Smooth muscle cell of the brain vasculature (primary cell): Measurements from ENCODE around the gene LAIR1.
"Not testable (repeated sequence)": the region's sequence is repeated elsewhere in the genome, so short reads cannot be mapped to it uniquely, and the experiment has no call there.

Experiments used
- DNase-seq: peaks from one replicate; pipeline ENCODE4 v3.0.0-alpha.2; 2012; ENCODE audit warnings: low read depth, low spot score

The LAIR1 gene, protein sequence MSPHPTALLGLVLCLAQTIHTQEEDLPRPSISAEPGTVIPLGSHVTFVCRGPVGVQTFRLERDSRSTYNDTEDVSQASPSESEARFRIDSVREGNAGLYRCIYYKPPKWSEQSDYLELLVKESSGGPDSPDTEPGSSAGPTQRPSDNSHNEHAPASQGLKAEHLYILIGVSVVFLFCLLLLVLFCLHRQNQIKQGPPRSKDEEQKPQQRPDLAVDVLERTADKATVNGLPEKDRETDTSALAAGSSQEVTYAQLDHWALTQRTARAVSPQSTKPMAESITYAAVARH

DNA sequence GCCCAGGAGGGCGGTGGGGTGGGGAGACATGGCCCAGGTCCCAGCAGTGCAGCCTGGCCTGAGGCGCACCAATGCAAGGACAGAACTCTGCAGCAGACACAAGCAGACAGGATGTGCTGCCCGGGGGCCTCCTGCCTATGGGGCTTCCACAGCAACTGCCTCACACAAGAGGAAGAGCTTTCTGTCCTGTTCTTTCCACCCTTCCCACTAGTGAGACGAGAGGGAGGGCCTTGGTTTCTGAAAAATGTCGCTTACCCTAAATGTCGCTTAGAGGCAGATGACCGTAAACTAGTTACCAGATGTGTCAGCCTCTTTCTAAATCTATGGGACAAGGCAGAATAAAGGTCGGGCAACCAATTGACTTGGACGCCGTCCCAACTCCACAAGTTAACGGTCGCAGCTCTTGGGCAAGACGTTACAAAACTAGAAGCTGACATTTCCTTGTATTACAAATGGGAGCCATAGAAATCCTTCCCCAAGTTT, at the start of gene LAIR1:
Gene LAIR1, minus strand, starts transcription at position 157 of the 483 bp plus-strand sequence. Its CDS starts 127 bp downstream, at position 30.
- DNase-seq = no peak

DNA sequence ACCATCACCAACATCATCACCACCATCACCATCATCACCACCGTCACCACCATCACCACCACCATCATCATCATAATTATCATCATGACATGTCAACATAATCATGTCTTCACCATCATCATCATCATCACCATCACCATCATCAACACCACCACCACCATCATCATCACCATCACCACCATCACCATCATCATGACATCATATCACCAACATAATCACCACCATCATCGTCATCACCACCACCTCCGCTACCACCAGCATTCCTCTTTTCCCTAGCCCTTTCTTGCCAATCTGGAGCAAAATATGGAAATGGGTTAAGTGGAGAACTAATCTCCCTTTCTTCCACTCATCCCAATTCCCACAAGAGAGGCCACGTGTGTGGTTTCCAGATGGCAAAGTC, 49.4 kb upstream of the LAIR1 start:
- no peak for DNase-seq

DNA sequence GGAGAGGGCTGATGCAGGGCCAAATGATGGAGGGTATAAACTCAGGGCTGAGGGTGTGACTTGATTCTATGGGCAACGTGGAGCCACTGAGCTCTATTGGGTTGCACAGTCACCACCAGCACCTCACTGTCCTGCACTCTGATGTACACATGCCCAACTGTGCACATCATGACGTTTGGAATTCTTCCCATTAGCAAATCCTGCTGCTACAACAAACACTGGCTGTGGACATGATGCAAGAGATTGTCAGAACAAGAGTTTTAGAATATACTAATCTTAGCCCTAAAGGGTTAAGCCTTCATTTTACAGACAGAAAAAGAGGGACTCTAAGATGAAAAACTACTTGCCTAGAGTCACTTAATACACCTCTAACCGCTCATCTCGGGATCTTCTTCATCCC, 48.1 kb upstream of the LAIR1 start:
- DNase-seq = no peak

DNA sequence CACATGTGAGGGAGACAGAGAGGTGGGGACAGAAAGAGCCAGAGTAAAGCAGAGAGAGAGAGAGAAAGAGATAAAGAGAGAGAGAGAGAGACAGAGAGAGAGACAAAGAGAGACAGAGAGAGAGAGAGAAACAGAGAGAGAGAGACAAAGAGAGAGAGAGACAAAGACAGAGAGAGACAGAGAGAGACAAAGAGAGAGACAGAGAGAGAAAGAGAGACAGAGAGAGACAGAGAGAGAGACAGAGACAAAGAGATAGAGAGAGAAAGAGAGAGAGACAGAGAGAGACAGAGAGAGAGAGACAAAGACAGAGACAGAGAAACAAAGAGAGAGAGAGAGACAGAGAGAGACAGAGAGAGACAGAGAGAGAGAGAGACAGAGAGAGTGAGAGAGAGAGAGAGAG, 46.3 kb upstream of the LAIR1 start:
- no peak for DNase-seq

DNA sequence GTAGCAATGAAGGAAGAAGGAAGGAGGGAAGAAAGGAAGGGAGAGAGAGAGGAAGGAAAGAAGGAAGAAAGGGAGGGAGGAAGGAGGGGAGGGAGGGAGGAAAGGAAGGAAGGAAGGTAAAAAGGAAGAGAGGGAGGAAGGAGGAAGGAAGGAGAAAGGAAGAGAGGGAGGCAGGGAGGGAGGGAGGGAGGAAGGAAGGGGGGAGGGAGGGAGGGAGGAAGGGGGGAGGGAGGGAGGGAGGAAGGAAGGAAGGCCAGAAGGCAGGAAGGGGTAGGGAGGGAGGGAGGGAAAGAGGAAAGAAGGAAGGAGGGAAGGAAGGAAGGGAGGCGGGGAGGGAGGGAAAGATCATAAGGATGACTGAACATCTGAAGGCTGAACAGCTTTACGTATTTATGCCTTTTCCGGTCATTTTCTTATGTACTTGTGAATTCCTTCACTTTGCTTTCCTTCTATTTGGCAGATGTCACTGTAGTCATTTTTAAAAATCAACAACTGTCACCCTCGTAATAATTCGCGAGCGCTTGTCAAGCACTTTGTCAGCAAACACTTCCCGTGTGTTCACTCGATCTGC, 43.8 kb upstream of the LAIR1 start:
- DNase-seq = no peak

DNA sequence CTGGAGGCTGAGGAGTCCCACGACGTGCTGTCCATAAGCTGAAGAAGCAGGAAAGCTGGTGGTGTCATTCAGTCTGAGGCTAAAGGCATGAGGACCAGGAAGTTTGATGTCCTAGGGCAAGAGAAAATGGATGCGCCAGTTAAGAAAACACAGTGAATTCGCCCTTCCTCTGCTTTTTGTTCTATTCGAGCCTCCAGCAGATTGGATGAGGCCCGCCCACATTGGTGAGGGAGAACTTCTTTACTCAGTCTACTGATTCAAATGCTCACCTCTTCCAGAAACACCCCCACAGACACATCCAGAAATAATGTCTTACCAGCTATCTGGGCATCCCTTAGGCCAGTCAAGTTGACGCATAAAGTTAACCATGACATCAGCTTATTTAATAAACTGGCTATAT, 43.0 kb upstream of the LAIR1 start:
- DNase-seq = no peak

DNA sequence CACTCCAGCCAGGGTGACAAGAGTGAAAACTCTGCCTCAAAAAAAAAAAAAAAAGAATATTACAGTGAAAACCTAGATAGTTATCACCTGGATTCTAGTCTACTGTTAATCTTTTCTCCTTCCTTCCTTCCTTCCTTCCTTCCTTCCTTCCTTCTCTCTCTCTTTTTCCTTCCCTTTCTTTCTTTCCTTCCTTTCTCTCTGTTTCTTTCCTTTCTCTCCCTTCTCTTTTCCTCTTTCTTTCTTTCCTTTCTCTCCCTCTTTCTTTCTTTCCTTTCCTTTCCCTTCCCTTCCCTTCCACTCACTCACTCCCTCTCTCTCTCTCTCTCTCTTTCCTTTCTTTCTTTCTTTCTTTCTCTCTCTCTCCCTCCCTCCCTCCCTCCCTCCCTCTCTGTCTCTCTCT, 40.9 kb upstream of the LAIR1 start:
- no peak for DNase-seq

DNA sequence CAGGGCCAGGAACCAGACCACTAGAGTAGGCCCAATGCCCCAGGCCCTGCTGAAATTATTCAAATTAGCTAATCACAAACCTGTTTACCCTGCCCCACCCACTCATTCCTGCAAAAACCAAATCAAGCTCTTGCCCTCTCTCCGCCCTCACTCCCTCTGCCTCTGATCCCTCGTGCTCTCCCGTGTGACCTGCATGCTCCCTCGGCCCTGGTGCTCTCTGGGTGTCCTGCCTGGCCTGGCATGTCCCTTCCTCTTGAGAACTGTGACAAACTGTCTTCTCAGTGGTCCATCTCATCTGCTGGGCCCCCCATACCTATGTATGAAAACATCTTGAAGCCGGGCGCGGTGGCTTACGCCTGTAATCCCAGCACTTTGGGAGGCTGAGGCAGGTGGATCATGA, 38.3 kb upstream of the LAIR1 start:
- no peak for DNase-seq

DNA sequence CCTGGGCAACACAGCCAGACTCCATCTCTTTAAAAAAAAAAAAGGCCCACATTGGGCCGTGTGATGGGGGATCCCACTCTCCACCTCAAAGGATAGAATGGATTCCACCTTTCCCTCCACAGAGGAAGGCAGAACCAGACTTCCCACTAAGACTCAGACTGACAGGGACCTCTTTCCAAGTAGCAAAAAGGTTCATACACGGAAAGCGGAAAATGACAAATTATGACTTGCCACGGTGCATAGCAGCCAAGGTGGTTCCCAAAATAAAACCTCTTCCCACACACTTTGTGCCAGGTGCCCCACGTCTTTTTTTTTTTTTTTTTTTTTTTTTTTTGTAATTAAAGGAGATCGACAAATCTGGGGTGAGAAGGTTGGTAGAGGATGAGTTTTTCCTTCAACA, 36.2 kb upstream of the LAIR1 start:
- no peak for DNase-seq

DNA sequence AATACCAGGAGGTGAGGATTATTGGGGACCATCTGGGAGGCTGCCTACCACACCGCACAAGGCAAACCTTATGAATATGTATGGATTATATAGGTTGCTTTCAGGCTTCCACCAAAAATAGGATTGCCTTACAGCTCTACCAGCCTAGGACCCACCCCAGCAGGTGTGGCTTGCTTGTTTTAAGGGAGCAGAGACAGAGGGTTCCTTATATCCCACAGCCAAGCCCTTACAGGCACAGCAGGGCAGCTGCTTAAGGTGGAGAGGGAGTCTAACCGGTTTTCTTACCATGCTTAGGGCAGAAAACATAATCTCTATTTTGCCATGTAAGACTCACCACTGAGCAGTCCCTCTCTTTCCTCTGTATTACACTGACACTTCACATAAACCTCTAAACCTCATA, 34.5 kb upstream of the LAIR1 start:
- DNase-seq = no peak

DNA sequence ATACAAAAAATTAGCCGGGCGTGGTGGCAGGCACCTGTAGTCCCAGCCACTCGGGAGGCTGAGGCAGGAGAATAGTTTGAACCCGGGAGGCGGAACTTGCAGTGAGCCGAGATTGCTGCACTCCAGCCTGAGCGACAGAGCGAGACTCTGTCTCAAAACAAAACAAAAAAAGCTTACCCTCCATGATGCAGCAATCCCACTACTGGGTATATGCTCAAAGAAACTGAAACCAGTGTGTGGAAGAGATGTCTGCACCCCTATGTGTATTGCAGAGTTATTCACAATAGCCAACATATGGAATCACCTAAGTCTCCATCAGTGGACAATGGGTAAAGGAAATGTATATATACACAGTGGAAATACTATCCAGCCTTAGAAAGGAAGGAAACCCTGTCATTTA, 31.0 kb upstream of the LAIR1 start:
- no peak for DNase-seq

DNA sequence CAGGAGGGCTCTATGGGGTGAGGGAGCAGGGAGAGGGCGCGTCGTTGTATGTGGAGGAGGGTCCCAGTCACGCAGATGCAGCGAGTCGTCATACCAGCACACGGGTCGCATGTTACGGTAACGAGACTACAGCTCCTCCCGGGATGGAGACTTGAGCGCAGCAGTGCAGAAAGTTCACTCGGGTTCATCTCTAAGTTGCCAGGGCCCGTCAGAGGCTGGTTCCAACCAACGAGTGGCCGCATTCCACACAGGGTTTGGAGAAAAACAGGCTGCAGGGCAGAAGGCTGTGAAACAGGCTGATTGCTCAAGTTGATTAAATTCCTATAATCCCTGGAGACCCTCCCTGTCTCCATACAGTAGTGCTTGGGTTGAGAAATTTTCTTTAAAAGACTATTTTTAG, 28.6 kb upstream of the LAIR1 start:
- no peak for DNase-seq

DNA sequence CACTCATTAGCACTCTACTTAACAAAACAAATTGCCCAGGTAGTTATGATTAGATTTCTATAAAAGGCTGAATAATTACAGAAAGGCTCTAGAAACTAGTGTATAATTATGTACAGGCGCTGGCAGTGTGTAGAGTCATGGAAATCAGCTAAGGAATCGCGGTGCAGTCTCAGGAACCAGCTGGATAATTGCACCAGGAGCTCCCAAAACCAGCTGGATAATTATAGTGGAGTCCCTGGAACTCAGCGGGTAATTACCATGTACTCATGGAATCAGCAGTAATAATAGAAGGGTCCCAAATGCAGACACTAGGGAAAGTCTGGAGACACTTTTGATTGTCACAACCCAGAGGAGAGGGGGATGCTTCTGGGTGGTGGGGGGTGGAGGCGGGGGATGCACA, 27.4 kb upstream of the LAIR1 start:
- no peak for DNase-seq

DNA sequence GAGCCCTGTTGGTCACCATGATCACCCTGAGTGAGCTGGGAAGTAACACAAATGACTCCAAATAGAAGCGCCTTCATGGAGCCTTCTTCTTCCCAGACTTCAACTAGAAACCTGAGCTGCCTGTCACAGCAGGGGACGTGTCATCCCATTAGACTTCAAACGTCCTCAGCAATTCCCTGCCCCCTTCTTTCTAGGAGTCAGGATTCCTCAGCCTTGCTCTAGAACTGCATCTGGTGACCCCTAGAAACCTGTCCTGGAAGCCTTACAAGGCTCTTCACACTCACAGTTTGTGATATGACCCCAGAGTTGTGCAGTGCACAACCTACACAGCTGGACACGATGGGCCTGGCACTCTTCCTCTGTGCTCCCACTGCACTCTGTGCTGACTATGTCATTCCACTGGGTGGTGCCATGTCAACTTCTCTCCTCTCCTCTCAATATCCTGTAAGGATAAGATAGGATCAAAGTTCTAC, 26.9 kb upstream of the LAIR1 start:
- no peak for DNase-seq

DNA sequence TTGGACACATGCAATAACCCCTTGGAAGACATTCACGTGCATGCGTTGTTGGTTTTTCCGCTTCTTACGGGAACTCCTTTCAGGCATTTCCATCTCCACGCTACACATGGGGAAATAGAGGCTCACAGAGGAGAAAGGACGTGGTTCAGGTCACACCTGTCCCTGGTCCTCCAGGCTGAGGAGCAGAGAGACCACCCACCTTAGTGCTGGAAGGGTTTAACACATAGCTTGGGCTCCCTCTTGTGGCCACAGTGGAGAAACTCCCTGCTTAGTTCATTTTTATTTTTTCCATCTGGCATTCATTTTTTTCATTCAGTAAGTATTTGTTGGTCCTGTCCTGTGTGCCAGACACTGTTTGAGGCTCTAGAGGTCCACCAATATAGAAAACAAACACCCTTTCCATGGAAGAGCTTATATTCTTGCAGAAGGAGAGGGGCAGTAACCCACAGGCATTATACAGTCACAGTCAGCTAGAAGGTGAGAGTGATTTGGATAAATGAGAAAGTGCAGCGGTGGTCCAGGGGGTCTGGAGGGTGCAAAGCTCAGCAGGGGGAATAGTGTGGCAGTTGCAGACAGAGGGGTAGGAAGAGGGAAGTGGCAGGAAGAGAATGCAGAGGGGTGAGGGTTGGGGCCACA, 26.3 kb upstream of the LAIR1 start:
- DNase-seq = peak; percentile 31

DNA sequence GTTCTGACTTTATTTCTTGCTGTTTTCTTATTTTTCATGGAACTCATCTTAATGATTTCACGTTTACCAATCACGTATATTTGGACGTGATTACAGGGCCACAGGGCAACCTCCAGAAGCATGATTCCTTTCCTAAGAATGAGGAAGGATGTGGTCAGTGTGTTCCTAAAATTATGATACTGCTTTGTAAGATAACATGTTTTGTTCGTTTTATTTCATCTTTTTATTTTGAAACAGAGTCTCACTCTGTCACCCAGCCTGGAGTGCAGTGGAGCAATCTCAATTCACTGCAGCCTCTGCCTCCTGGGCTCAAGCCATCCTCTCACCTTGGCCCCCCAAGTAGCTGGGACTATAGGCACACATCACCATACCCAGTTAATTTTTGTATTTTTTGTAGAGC, 24.8 kb upstream of the LAIR1 start:
- no peak for DNase-seq

DNA sequence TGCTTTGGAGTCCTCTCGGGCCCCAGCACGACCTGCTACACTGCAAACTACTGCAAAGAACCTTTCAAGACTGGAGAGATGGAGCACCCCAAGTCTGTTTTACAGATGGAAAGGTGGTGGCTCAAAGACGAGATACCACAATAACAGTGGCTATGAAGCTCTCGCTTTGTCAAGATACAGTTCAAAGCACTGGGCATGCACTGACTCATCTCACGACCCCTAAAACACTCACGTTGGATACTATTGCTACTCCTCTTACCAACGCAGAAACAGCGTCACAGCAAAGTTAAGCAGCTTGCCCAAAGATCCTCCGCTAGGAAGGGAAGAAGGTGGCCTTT, 24.0 kb upstream of the LAIR1 start:
- DNase-seq = no peak

DNA sequence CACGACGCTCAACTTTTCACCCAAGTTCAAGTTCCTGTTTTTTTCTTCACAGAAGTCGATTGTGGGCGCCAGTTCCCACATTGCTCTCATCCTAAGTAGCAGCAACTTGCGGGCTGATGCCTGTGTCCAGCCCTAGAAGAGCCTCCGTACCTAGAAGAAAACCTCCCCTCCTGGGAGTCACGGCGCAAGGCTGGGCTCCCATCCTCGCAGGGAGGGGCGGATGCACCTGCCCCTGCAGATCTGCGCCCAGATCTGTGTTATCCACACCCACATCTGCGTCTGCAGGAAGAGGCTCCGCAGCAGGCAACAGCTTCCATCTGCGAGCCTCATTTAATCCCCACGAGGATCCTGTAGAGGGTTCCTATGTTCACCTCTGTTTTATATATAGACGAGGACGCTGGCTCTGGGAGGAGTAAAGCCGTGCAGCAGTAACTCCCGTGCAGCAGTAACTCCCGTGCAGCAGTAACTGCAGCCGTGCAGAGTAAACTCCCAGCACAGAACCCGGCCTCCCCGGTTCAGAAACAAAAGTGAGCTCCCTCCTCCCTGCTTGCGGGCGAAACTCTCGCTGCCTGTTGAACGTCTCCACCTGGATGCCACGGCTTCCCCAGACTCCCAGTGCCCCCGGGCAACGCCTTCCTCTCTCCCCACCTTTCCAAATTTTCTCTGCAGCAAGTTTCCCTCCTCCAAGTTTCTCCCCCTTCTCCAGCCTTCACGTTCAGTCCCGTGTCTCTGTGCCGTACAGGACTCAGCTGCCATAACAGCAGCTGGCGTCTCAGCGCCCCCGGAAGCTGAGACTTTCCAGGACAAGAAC, 23.5 kb upstream of the LAIR1 start:
- DNase-seq = no peak

DNA sequence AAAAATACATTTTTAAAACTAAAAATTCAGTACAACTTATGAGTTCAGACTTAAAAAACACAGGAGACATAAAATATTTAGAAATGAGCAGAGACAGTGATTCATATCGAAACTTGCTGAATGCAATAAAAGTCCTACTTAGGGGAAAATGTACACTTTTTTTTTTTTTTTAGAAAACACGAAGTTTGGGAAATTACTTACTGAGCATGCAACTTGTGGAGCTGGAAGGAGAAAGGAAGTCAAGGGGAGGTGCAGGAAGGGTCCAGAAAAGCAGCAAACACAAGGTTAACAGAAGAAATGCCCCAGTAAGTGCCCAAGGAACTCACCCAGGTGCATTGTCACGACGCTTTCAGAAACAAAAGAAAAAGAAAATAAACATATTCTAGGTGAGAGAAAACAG, 18.6 kb upstream of the LAIR1 start:
- no peak for DNase-seq

DNA sequence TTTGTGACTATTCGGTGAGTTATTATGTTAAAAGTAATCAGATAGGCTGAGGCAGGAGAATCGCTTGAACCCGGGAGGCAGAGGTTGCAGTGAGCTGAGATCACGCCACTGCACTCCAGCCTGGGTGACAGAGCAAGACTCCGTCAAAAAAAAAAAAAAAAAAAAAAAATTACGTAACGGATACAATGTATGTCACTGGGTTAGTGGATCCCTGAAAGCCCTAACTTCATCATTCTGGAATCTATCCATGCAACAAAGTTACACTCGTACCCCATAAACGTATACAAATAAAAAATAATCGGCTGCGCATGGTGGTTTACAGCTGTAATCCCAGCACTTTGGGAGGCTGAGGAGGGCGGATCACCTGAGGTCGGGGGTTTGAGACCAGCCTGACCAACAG, 17.3 kb upstream of the LAIR1 start:
- DNase-seq = not testable (repeated sequence)

DNA sequence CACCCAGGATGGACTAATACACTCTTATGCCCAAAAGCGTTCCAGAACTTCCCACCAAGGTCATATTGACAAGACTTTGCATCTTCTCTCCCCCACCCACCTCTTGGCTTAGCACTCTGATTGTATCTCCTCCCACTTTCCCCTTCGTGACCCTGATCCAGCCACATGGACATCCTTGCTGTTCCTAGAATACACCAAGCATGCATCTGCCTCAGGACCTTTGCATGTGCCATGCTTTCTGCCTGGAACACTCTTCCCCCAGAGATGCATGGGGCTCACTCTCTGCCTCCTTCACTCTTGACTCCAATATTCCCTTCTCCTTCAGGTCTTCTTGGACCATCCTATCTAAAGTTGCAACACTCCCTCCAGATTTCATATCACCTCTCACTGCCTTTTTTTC, 16.2 kb upstream of the LAIR1 start:
- DNase-seq = no peak

DNA sequence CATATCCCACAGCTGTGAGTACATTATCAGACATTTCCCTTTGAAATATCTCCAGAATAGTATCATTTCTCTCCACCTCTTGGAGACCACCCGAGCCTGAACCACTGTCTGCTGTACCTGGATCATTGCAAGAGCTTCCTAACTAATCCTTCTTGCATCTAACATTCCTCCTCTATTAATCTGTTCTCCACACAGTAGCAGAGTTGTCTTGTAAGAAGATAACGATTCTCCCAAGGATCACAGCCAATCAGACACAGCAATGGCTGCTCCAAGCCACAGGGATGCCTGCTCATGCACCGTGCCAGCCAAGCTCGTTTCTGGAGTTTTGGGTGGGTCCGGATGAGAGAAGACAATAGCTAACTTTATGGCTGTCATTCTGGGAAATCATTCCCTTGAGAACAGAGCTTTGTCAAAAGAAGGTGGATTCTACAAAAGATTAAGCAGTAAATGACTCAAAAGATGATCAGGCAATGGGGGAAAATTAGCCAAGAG, 14.5 kb upstream of the LAIR1 start:
- DNase-seq = no peak
